ENCODE results near the gene STKLD1.
A peak's percentile ranks its signal among the peaks of the same experiment; 100 is the strongest.

Gene STKLD1

DNA sequence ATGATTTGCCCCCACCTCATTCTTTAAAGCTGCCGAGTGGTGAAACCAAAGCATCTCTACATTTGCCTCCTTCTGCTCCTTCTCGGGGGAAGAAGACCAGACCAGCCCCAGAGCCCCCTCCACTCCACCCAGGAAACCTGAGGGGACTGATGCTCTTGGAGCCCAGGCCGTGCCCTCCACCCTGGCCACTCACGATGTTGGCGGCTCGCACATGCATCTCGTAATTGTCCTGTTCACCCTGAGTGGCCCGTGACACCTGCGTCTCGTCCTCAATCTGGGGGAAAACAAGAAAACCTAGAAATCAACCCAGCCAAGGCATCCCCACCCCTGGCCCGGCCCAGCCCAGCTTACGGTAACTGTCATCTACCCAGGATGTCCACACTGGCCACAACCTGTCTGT lies 31.2 kb upstream of the STKLD1 start:
- DNase-seq = no peak

DNA sequence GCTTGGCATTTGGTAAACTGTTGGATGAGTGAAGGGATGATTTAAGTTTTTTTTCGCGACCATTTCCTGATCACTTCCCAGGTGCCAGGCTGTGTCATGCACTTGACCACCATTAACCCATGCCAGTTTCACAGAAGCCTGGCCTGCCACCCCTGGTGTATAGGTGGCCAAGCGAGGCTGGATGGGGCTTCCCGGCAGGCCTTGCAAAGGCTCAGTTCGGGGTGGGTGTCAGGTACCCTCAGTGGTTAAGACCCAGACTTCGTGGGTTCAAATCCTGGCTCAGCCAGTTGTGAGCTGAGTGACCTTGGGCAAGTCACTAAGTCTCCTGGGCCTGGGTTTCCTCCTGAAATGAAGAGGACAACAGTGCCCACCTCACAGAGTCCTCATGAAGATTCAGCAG lies 30.6 kb upstream of the STKLD1 start:
- DNase-seq = no peak

DNA sequence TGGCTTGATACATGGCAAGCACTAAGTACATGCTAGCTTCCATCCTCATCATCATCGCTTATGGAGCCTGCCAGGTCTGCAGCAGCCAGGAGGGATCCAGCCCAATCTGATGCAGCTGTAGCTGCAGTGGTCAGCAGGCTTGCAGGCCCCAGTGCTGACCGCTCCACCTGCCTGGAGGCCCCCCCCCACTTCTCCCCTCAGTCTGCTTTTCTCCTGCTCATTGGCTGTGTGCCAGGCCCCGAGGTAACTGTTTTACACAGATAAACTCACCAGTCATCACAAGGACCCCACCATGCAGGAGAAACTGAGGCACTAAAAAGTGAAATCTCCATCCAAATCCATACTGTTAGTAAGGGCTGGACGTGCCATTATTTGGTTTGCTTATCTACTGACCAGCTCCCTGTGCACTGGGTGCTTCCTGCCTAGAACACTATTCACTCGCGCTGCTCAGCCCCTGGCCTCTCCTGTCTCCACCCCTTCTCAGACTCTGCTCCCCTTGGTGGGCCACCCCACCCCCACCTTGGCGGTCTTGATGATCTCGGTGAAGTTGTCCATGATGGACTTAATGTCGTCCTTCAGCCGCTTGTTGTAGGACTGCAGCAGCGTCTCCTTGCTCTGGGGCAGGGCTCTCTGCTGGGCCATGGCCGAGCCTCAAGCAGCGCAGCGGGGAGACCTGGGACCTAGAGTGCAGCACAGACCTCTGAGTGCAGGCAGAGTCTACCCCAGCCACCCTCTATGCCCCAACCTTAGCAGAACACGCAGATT lies 30.0 kb upstream of the STKLD1 start:
- DNase-seq = no peak

DNA sequence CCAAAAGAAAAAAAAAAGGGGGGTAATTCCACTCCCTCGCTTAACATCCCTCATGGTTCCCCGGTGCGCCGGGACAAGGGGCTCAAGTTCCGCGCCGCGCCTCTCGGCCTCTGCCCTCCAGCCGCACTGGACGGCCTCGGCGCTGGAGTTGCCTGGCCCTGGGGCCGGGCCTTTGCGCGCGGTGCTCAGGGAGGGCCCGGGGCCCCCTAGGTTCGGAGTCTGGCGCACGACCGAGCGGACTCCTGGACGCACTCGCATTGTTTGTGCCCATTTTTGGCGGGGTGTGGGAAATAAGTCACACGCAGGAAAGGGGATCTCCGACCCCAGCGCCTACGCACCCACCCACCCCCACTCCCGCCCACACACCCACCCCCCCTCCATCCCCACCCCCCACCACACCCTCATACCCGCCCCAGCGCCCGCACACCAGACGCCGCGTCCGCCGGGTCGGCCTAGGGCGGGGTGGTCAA lies 28.6 kb upstream of the STKLD1 start:
- peak in 3 of 56 donors; percentile 29 to 73 (median 46) for DNase-seq

DNA sequence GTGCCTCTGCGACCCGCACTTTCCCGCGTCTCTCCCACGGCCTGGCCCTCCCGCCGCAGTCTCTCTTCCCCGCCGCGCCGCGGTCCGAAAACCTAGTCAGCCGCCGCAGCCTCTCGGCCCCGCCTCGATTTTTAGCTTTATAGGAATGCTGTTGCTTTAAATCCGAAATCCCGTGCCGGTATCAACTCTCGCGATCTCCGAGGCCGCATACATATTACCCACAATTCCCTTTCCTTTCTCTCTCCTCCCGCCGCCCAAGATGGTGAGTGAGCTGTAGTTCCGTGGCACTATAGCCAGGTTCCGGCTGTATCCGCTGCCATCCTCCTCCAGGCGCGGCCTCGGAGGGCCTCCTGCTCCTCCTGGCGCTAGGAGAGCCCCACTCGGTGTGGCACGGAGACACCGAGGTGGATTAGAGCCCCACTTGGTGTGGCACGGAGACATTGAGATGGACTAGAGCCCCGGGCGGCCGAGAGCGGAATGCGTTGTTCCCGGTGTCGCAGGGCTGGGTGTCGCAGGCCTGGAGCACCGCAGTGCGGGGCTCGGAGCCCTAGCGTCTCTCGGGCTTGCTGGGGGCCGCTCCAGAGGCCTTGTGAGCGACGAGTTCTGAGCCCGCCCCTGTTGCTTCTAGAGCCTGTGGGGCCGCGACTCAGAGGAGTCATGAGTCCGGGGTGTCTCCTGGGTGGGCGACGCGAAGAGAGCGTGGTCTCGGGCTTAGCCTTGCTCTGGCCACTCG lies 28.0 kb upstream of the STKLD1 start, which contains the start of the genes MED22 and RPL7A:
MED22 (minus strand) TSS at position 147 of the 733 bp plus-strand sequence. CDS start 1,469 bp downstream, outside the sequence.
RPL7A (plus strand) TSS at position 234 of the 733 bp plus-strand sequence; CDS start at position 260, 26 bp downstream.
- peak; percentile 23 to 95 (median 78) for DNase-seq

DNA sequence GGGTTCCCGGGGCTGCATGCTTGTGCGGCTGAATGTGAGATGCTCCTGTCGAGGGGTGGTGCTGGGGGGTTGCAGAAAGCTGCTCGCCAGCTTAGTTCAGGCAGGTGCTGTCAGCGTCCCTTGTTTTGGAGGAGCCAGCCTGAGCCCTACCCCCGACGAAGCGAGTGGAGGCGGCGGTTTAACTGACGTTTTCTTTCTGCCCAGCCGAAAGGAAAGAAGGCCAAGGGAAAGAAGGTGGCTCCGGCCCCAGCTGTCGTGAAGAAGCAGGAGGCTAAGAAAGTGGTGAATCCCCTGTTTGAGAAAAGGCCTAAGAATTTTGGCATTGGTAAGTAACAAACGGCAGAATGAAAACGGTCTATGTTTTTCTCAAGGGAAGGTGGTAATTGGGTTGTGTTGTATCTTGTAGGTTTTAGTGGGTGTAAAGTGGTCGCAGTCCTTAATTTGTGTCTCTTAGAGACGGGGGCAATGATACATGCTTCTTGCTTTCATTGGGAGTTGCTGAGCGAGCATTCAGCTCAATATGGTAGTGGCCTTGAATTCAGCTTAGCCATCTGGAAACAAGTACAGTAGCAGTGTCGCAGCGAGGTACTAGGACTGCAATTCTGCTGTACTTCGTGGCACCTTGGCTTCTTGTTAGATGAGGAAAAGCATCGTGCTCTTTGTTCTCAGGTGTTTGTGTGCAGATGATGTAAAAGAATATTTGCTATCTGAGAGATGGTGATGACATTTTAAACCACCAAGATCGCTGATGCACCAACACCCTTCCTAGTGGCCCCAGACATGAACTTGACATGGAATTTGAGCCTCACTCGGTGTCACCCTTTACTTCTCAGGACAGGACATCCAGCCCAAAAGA lies 27.2 kb upstream of the STKLD1 start:
- peak in 1 of 56 donors; percentile 46 for DNase-seq

DNA sequence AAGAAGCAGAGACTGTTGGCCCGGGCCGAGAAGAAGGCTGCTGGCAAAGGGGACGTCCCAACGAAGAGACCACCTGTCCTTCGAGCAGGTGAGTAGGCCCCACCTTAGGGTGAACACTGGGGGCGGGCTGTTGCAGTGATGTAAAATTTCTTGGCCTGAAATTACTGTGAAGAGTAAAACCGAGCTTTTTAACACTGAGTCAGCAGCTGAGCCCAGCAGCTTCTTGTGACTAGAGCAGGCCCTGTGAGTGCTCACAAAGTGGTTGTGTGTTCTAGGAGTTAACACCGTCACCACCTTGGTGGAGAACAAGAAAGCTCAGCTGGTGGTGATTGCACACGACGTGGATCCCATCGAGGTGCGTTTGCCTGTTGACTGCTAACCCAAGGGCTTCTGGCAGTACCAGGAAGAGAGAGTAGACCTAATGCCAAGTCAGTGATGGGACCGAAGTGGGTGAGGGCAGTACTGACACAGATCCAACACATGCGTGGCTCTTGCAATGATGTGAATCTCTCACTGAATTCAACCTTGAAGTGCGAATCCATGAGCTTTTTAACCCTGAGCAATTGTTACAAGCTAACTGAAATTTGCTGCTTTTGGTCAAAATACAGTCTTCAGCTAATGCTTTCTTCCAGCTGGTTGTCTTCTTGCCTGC lies 26.1 kb upstream of the STKLD1 start:
- DNase-seq = no peak

DNA sequence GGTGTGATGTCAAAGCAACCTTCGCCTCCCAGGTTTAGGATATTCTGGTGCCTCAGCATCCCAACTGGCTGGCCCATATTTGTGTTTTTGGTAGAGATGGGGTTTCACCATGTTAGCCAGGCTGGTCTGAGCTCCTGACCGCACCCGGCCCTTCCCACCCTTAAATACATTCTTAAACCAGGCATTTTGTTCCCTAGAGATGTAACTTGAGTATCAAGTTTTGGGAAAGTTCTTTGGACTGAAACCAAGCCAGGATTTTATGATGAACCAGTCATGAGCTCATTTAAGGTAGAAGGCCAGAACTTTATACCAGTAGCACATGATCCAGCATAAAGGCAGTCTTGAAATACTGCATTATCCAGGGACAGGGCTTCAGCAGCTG lies 24.6 kb upstream of the STKLD1 start:
- DNase-seq = no peak

DNA sequence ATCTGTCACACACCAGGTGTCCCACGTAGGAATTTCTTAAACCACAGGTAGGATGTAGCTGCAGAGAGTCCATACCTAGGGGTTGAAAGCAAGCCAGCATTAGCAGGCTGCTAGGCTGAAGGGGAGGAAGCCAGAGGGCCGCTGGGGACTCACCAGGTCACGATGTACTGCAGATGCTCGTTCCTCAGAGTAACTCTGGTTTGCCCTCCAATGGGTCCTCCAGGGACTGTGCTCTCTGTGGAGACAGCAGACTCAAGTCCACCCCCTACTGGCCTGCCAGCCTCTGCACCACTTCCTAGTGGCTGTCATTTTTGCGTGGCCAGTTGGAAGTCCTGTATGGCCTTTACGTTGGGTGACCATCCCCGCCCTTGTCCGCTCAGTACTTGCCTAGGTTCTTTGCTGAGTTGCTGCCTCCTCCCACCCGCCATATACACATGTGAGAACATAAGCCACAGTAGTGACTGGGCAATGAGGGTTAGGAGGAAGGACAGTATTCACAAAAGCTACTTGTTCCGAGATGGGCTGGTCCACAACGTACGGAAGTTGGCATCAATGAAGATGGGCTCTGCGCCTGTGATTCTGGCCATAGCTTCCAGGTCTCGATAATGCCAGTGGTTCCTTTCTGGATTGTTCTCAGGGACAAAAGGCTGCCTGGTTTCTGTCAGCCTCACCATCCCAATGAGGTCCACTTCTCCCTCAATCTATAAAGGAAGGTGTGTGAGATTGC lies 24.1 kb upstream of the STKLD1 start:
- peak in 2 of 56 donors; percentile 8 to 41 for DNase-seq

DNA sequence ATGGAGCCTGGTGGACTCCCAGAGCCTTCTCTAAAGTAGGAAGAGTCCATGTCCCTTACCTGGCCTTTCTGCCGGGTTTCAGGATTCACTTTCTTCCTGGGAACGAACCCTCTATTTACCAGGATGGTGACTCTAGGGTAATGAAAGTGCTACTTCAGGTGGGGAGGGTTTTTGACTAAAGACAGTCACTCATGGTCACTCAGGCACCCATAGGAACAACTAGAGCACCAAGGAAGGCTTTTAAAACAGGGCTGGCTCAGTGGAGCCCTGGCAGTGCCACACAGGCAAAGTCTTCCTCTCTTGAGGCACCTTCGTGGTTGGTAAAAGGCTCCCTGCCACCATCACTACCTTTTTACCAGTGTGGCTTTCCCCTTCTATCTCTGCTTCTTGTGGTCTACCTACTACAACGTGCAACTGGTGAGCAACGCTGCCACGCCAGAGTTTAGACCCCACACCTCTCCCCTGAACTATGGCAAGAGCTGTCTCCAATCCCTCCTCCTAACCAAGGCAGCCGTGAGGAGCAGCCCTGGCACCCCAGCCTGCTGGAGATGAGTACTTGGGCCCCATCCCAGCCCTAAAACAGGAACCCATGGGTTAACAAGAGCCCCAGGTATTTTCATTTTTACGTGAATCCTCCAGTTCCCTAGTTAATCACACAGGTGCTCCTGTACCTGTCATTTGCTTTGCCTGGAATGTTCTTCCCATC lies 23.4 kb upstream of the STKLD1 start:
- no peak for DNase-seq

DNA sequence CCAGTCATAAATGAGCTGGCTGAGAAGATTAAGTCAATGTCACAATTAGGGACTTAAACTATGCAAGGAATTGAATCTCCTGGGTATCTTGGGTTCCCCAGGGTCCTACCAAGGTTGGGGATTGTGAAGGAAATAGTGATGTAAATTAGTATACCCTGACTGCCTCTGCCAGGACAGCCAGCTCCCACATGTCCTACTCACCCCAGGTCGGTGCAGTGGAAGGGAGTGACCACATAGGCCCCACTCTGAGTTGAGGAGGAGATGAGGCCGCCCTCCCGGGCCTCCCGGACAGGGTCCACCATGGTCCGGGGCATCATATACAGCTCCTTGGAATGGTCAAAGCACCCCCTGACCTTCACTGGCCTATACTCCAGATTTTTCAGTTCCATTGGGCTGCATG lies 22.6 kb upstream of the STKLD1 start:
- DNase-seq = no peak

DNA sequence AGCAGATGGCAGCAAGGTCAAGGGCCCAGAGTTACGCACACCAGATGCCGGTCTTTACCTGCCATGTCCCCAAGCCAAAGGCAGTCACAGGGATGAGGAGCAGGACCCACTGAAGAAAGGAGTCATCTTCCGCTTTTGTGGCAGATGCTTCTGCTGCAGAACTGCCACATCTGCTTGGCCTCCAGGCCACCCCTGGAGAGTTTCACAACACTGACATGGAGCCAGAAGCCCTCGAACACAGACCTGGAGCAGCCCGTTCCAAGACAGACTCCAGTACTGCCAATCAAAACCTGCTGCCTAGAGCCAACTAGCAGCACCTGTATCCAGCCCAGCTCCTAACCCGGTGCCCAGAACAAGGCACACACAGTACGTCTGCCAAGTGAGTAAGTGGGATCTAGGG lies 21.4 kb upstream of the STKLD1 start:
- DNase-seq = no peak

DNA sequence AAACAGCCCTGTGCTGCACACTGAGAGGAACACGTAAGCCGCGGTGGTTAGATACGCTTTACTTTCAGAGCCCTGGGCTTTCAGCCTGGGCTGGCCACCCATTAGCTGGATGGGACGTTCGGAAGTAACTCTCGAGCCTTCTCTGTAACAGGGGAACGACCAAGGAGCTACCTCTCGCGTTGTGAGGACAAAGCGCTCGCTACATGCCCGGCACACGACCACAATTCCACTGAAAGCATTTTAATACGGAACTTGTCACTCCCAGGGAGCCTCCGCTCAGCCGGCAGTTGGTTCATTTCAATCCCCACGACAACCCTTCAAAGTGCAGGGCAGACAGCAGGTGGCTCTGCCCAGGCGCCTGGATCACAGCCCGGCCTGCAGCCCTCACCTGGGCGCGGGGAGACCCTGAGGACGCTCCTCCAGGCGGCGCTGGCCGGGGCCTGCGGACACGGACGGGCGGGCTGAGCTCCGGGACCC lies 20.2 kb upstream of the STKLD1 start:
- DNase-seq = peak in 1 of 56 donors; percentile 73

DNA sequence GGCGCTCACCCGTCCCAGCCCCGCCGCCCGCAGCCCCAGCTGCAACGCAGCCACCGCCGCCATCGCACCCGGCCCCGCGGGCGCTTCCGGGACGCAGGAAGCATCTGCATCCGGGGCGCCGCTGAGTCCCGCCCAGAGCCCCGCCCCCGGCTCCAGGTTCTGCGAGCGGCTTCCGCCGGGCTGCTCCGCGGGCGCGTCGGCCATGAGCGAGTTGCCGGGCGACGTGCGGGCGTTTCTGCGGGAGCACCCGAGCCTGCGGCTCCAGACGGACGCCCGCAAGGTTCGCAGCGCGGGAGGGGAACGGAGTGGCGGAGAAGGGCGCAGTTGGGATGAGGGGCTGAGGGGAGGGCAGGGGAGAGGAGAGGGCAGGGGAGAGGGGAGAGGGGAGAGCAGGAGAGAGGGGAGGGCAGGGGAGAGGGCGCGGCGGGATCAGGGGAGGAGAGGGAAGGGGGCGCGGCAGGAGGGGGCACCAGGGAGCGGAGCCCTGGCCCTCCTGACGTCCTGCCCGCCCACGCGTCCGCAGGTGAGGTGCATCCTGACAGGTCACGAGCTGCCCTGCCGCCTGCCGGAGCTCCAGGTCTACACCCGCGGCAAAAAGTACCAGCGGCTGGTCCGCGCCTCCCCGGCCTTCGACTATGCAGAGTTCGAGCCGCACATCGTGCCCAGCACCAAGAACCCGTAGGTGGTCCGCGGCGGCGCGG lies 19.6 kb upstream of the STKLD1 start, which contains the start of the genes SURF1 and SURF2:
SURF1 (minus strand) TSS at position 97 of the 701 bp plus-strand sequence; CDS start at position 63, 34 bp downstream.
SURF2 (plus strand) TSS at position 160 of the 701 bp plus-strand sequence; CDS start at position 203, 43 bp downstream.
- DNase-seq = peak in 54 of 56 donors; percentile 24 to 90 (median 68)

DNA sequence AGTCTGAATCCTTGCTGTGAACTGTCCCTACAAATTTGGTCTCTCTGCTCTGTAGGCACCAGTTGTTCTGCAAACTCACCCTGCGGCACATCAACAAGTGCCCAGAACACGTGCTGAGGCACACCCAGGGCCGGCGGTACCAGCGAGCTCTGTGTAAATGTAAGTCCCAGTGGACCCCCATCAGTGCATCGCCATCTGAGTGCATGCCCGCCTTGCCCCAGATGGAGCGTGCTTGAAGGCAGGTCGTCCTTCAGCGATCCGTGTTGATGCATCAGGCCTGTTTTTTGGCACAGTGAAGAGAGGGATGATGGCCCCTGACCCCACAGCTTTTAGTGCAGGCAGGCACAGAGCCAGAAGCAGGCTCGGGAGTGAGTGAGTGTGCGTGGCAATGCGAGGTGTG lies 18.5 kb upstream of the STKLD1 start:
- DNase-seq = no peak

DNA sequence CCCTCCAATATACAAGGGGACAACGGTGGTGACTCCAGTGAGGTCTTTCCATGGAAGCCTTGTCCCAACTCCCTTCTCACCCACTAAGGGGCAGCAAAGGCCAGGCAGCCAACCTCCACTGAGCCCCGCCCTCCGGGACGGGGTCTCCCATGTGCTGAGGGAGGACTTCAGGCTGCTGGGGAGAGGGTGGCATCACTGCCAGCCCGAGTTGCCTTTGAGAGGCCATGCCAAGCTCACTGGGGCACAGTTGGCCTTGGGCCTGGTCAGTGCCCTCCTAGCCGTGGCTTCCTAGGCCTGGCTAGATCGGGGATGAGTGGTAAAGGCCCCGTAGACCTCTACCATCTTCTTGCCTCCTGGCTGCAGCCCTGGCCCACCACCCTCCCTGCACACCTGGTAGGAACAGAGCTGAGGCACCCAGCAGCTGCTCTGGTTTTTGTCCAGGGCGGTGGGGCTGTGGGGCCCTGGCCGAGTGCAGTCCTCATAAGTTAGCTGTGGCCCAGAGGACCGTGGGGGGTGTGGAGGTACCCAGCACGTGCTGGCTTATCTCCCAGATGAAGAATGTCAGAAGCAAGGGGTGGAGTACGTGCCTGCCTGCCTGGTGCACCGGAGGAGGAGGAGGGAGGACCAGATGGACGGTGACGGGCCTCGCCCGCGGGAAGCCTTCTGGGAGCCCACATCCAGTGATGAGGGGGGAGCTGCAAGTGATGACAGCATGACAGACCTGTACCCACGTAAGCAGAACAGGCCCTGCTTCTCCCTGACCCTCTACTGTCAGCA lies 16.6 kb upstream of the STKLD1 start:
- peak in 5 of 56 donors; percentile 14 to 39 (median 28) for DNase-seq

Data from amygdala (tissue), 56 donors.